HG02588 (cell line): ENCODE results near the gene CSRNP2.
"Not testable (repeated sequence)": the region's sequence is repeated elsewhere in the genome, so short reads cannot be mapped to it uniquely, and the experiment has no call there.

Experiments
- ATAC-seq: cut with Tn5 transposase; IDR thresholded peaks from one replicate; pipeline ENCODE4 v1.9.1; 2021; ENCODE audit warnings: mild to moderate bottlenecking, moderate library complexity; ENCODE audit not compliant: unreplicated experiment

CSRNP2 gene

GRCh38 chr12:51083126-51083833, at the start of gene CSRNP2:
TSS of gene CSRNP2 (minus strand) at chr12:51083596. CDS start at chr12:51076561, 7,035 bp downstream.
- ATAC-seq: peak; percentile 95

- ATAC-seq: no peak
Observed at GRCh38 chr12:51132693-51133092, 49.3 kb upstream of the CSRNP2 start.

- ATAC-seq: no peak
Observed at GRCh38 chr12:51131745-51132521, 48.5 kb upstream of the CSRNP2 start.

GRCh38 chr12:51128919-51129318, 45.5 kb upstream of the CSRNP2 start:
- ATAC-seq: no peak

- no peak for ATAC-seq
Observed at GRCh38 chr12:51127050-51127729, 43.8 kb upstream of the CSRNP2 start.

- no peak for ATAC-seq
Observed at GRCh38 chr12:51126297-51126696, 42.9 kb upstream of the CSRNP2 start.

- ATAC-seq: no peak
Observed at GRCh38 chr12:51124504-51124903, 41.1 kb upstream of the CSRNP2 start.

- no peak for ATAC-seq
Observed at GRCh38 chr12:51122844-51123243, 39.4 kb upstream of the CSRNP2 start.

GRCh38 chr12:51118706-51119105, 35.3 kb upstream of the CSRNP2 start:
- no peak for ATAC-seq

GRCh38 chr12:51115533-51115932, 32.1 kb upstream of the CSRNP2 start:
- no peak for ATAC-seq

- no peak for ATAC-seq
Observed at GRCh38 chr12:51108136-51108535, 24.7 kb upstream of the CSRNP2 start.

GRCh38 chr12:51103977-51104376, 20.6 kb upstream of the CSRNP2 start:
- no peak for ATAC-seq

- no peak for ATAC-seq
Observed at GRCh38 chr12:51098611-51099010, 15.2 kb upstream of the CSRNP2 start.

- ATAC-seq: no peak
Observed at GRCh38 chr12:51090705-51091229, 7.4 kb upstream of the CSRNP2 start.

GRCh38 chr12:51087818-51088217, 4.4 kb upstream of the CSRNP2 start:
- ATAC-seq: no peak

- ATAC-seq: no peak
Observed at GRCh38 chr12:51086933-51087332, 3.5 kb upstream of the CSRNP2 start.

GRCh38 chr12:51085757-51086156, 2.4 kb upstream of the CSRNP2 start:
- ATAC-seq: no peak

- peak; percentile 2 for ATAC-seq
Observed at GRCh38 chr12:51082561-51083125, 753 bp downstream of the CSRNP2 start.

- ATAC-seq: no peak
Observed at GRCh38 chr12:51081421-51081820, 2.0 kb downstream of the CSRNP2 start.

- ATAC-seq: no peak
Observed at GRCh38 chr12:51080136-51080535, 3.3 kb downstream of the CSRNP2 start.

- ATAC-seq: not testable (repeated sequence)
Observed at GRCh38 chr12:51078866-51079265, 4.5 kb downstream of the CSRNP2 start.
